Islet precursor cell (in vitro differentiated cells): ENCODE measurements around the gene PI4K2A.
A peak's percentile ranks its signal among the peaks of the same experiment; 100 is the strongest.
"Not testable (repeated sequence)": the region's sequence is repeated elsewhere in the genome, so short reads cannot be mapped to it uniquely, and the experiment has no call there.

ENCODE experiments used
- DNase-seq: peaks from one replicate; pipeline ENCODE4 v3.0.0-alpha.2; 2018

The PI4K2A gene

DNA sequence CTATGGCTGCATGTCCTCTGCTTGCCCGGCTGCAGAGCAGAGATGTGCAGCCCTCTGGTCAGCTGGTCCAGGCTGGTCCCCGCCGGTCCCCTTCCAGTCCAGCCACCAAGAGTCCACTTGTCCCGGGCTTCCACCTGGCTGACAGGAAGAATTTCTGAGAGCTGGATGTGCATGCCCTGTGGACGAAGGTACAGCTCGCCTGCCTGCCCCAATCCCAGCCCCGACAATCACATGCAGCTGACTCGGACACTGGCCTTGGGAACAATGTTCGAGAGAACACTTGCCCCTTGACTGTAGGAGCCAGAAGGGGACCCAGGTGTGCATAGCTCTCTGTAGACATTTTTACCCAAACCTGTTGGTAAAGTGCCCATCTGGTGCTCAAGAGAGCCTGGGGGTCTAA is 34.8 kb downstream of the PI4K2A start:
- DNase-seq: no peak

- no peak for DNase-seq
These were observed 36.5 kb downstream of the PI4K2A start for GRCh38 chr10:97676770-97677581.

GRCh38 chr10:97679594-97679993 is 39.1 kb downstream of the PI4K2A start:
- DNase-seq: no peak

GRCh38 chr10:97682042-97682441 is 41.6 kb downstream of the PI4K2A start:
- peak; percentile 78 for DNase-seq

- DNase-seq: peak; percentile 83
These were observed 43.3 kb downstream of the PI4K2A start for GRCh38 chr10:97683556-97684367.

DNA sequence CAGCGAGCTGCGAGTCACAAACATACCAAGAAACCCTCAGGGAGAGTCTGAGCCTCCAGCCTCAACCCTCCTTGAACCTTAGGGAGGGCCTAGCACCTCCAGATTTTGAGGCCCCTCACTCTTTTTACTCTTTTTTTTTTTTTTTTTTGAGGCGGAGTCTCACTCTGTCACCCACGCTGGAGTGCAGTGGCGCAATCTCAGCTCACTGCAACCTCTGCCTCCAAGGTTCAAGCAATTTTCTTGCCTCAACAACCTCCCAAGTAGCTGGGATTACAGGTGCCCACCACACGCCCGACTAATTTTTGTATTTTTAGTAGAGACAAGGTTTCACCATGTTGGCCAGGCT is 43.9 kb downstream of the PI4K2A start:
- not testable (repeated sequence) for DNase-seq

DNA sequence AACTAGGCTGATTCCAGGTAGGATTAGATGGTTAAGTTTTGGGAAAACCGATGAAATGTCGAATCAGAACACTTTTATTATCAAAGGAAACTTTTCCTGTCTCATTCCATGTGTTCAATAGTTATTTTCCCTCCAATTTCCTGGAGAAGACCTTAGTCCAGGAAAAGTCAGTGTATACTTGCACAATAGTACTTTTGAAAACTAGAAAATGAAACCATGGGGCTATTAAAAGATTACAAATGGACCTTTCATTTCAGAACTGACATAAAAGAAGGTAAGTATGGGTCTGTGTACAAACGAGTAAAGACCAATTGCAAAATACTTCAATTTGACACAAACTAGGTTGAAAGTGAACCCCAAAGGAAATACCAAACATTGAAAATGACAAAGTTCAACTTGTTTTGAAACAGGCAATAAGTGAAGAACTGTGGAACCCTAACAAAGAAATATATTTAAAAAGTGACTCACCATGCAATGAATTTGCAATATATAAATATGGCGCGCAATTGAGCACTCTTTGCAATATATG is 44.5 kb downstream of the PI4K2A start:
- no peak for DNase-seq

GRCh38 chr10:97685395-97685958 is 45.0 kb downstream of the PI4K2A start:
- DNase-seq: peak; percentile 82

- DNase-seq: no peak
These were observed 46.0 kb downstream of the PI4K2A start for GRCh38 chr10:97686301-97686961.

DNA sequence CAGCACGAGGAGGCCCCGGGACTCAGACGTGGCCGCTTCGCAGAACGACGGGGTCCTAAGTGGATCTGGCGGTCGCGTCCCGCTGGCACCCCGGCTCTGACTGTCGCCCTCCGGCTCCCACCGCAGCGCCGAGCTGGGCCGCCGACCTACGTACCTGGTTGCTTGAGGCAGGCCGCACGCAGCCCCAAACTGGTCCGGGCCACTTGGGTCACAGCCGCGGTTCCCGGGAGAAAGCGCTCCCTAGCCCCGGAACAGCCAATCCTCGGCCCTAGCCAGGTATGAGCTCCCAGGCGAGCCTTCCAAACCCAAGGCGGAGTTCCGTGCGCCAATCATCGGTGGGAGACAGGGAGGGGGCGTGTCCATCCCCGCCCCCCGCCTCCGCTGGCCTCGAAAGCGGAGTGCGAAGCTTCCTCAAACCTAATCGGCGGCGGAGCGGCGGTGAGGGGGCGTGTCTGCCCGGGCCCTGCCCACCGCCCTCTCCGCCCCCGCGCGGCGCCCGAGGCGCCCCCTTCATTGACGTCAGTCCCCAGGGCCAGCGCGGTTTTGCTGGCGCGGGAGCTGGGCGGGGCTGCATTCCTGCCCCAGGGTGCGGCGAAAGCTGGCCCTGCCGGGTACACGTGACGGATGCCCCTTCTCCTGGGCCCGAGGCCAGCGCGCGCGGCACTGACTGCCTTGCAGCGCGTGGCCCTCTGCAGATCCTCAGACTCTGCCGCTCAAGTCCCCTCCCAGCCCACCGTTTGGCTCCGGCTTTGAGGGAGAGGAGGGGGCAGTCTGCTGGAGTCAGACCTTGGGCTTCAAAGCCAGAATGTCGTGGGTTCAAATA is 46.7 kb downstream of the PI4K2A start, which contains the start of gene AVPI1:
AVPI1 (minus strand) TSS at position 280 of the 823 bp plus-strand sequence. CDS start 7,336 bp downstream, outside the sequence.
- peak; percentile 99 for DNase-seq

DNA sequence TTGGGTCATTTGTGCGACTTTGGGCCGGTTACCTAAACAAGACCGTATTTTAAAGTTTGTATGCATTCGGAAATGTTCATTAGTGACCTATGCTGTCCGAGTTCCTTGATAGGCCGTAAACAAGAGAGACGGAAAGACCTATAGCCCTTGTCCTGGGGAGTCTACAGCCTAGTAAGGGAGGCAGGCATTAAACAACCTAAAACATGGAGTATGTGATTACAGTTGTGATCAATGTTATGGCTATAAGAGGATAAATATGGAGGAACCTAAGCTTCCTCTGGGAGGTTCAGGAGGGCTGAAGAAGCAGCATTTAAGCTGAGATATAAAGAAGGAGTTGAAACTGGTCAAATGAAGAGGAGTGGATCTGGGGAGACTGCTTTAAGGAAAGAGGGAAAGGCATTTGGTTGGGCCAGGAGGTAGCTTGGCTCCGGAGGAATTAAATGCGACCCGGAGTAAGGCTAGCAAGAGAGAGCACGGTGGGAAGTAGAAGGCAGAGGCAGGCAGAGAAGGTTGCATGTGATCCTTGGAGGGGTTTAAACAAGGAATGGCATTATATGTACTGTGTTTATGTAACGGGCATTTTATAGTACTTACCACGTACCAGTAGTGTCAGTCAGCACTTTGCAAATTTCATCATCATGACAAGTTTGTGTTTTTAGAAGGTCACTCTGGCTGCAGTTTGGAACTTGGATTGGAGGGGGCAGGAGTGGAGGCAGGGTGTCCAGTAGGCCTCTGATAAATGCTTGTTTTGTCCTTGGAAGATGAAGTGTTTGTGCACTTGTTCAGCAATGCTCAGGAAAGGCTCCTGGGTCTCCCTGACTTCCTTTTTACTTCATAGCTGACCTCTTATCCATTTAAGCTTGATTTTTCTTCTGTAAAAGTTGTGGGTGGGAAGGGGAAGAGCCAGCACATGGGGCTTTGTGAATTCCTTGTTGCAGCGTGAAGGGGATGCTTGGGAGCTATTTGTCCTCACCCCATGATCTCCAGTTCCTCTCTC is 47.6 kb downstream of the PI4K2A start:
- DNase-seq: no peak

- DNase-seq: peak; percentile 68
These were observed 49.1 kb downstream of the PI4K2A start for GRCh38 chr10:97689559-97690020.

DNA sequence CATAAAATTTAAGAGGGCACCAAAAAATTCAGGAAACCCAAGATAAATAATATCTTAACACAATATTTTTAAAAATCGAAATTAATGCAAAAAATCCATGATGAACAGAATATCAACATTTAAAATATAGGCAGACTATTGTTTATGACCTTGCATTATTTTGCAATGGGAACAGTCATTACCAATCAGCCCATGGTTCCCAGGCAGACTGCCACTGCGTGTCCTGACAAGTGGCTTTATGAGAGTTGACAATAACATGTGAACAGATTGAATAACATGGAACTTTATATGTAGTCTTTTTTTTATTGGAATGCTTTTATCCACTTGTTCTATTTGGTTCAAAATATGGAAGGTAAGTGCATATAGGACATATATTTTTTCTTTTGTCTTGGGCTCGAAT is 49.7 kb downstream of the PI4K2A start:
- DNase-seq: no peak

DNA sequence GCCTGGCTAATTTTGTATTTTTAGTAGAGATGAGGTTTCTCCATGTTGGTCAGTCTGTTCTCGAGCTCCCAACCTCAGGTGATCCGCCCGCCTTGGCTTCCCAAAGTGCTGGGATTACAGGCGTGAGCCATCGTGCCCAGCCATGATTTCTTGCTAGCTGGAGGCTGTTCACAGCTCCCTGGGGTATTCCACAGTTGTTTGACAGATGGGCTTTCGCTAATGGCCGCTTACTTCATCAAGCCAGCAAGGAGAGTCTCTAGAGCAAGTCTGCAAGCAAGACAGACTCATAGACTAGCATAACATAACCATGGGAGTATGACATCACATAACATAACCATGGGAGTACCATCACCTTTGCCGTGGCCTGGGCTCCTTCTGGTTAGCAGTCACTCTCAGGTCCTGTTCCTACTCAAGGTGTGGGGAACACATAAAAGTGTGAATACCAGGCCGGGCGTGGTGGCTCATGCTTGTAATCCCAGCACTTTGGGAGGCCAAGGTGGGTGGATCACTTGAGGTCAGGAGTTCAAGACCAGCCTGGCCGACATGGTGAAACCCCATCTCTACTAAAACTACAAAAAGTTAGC is 57.7 kb downstream of the PI4K2A start:
- DNase-seq: not testable (repeated sequence)

- peak; percentile 81 for DNase-seq
These were observed 61.1 kb downstream of the PI4K2A start for GRCh38 chr10:97701438-97702069.

GRCh38 chr10:97703398-97704067 is 63.1 kb downstream of the PI4K2A start:
- DNase-seq: no peak

GRCh38 chr10:97704341-97704740 is 63.9 kb downstream of the PI4K2A start:
- DNase-seq: no peak

GRCh38 chr10:97705006-97705670 is 64.7 kb downstream of the PI4K2A start:
- no peak for DNase-seq
